Stimulated activated CD8-positive, alpha-beta memory T cell treated with anti-CD3 and anti-CD28 coated beads, Interleukin-15, amount 100 ng/mL, for 1 hour (primary cell): ENCODE results near the gene HNRNPU.
"Not testable (repeated sequence)": the region's sequence is repeated elsewhere in the genome, so short reads cannot be mapped to it uniquely, and the experiment has no call there.

Experiments used
- DNase-seq: peaks from one replicate; pipeline ENCODE4 v3.0.0-alpha.2; 2020; ENCODE audit warnings: low read depth

The HNRNPU gene

DNA sequence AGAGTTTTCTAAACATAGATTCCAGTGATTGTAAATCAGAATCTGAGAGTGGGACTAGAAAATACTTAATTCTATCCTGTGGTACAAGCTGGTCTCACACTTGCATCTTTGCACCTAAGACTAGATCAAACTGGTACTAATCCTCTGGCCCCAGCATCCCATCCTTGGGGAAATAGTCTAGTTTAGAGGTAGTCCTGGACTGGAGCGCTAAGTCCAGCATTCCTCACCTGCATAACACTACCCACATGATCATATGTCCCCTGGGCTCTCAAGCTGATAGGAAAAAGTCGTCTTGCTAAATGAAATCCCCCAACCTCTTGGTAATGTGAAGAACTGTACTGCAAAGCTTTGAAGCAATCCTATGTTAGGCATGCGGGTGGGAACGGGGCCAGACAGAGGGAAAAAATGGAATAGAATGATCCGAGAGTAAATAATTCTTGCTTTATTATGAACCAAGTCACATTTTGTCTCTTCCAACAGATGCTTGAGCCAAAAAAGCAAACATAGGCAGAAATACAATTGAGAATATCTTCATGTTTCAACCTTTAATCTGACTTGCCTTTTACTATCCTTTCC lies 24.0 kb downstream of the HNRNPU start:
- no peak for DNase-seq

DNA sequence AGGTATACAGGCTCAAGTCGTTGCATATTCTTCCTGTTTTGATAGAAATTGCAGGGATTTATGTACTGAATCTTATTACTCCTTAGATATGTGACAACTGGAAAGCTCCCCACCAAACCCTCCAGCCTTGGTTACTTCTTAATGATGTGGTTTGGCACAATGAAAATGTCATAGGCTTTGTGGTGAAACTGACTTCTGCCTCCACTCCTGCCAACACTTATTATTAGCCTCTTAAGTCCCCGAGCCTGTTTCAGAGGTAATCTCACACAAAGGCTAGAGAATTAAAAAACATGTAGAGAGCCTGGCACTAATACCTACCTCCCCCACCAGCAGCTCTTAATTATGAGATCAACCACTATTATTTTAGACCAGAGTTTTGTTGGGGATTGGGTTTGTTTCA lies 24.7 kb downstream of the HNRNPU start:
- no peak for DNase-seq

DNA sequence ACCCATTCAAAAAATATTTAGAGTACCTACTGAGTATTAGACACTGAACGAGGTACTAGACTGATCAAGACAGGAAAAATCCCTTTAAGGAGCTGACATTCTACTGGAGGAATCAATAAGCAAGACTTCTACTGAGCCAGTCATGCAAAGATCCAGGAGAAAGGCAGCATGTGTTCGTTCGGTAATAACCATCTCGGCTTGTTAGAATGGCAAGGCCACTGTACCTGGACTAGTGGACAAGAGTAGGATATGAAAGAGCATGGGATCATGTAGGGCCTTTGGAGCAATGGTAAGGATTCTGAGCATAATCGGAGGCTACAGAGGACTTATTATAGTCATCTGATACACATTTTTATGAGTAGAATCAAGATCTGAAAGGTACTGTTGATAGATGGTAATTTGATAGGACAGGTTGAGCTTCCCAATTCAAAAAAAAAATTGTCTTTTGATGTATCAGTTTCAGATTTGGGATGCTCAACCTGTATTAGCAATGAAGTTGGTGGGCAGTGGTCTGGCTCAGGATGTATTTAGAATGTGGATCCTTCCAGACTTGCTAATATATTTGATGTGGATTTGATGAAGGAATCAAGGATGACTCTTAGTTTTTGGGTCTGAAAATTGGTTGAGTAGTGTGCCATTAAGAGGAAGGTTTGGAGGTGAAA lies 26.6 kb downstream of the HNRNPU start:
- DNase-seq = no peak

DNA sequence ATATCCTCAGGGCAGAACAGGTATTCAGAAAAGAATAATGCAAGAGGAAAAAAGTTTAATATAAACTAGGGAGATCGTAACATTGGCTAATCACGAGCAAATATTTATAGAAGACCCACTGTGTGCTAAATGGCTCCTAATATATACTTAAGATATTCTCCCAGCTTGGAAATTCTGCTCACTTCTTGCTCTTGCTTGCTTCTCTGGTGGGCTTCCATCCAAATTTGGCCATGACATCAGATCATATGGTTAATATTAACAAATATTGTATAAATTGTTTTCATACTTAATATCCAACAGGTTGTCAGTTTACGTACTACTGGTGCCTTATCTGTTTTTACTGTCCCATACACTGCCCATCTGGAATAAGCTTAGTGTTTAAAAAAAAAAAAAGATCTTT lies 27.8 kb downstream of the HNRNPU start:
- DNase-seq = no peak

DNA sequence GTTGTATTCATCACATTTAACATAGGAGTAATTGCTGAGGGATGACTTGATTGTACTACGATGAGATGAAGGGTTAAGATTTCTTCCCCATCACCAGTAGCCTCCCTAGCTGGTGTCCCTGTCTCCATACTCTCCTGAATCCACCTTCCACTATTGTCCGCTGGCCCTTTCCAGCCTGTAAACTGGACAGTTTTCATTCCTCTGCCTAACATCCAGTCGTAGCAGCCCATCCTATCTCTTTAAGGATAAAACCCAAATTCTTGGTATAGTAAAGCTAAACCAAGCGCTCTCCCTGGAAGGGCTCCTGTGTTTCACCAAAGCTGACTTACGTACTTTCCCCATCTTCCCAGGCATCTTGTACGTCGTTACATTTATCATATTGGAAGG lies 28.2 kb downstream of the HNRNPU start:
- DNase-seq = no peak

DNA sequence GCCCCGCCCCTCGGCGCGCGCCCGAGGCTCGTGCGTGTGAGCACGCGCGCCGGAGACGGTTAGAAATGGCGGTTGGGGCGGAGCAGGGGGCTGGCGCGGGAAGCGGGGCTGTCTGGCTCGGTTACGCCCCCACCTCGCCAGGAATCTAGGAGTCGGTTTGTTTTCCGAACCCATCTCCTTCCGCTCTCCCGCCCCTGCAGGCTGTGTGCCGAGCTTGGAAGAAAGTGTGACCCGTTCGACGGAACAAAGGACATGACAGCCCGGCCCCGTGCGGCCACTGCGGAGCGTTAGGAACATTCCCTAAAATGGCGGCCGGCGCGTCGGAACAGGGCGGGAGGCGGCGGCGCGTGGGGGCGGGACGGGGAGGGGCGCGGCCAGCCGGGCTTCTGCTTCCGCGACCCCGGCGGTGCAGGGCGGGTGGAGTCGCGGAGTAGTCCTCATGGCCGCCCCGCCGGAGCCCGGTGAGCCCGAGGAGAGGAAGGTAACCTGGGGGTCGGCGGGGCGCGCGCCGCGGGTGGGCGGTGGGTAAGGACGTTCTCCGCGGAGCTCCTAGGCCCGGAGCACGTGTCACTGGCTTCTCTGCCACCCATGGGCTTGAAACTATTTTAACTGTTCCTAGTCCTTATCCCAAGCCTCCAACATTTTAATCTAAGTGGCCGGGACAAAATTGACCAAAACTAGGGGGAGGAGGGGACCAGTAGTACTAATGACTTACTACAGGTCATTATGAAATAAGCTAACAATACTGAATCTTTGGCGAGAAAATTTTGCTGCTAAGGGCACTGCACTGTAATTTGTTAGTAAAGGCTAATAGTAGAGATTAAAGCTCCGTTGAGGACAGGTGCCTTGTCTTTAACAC lies 28.8 kb downstream of the HNRNPU start, which contains the start of gene COX20:
Gene COX20 (plus strand): TSS at position 383 of the 859 bp plus-strand sequence. CDS start 57 bp downstream, at position 440.
- DNase-seq = peak; percentile 67

DNA sequence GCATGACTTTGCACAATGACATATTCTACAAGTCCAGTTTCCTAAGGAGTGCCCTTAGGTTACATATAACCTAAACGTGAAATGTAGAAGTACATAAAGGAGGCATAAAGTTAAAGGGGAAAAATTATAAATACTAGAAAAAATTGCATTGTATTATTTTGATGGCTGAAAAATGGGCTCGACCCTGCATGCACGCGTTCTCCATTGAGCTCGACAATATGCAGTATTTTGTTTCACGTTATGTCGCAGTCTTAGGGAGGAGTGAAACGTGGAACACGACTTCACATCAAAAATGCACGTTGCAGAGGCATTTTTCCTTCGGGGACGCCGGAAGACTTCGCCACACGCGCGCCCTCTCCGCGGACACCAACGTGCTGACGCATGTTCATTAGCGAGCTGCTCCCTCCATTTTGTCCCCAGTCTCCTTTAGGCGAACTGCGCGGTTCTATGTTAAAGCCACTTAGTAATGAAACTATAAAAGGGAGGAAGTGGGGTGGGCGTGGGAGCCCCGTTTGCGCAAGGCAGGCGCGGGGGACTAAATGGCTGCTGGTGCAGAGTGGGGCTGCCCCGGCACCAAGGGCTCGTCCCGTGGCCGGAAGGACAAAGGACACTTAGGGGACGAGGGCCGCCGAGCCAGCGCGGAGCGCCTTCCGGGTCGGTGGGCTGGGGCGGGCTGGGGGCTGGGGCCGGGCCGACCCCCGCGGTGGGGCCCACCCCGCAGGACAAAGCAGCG lies 29.6 kb downstream of the HNRNPU start:
- peak; percentile 75 for DNase-seq

DNA sequence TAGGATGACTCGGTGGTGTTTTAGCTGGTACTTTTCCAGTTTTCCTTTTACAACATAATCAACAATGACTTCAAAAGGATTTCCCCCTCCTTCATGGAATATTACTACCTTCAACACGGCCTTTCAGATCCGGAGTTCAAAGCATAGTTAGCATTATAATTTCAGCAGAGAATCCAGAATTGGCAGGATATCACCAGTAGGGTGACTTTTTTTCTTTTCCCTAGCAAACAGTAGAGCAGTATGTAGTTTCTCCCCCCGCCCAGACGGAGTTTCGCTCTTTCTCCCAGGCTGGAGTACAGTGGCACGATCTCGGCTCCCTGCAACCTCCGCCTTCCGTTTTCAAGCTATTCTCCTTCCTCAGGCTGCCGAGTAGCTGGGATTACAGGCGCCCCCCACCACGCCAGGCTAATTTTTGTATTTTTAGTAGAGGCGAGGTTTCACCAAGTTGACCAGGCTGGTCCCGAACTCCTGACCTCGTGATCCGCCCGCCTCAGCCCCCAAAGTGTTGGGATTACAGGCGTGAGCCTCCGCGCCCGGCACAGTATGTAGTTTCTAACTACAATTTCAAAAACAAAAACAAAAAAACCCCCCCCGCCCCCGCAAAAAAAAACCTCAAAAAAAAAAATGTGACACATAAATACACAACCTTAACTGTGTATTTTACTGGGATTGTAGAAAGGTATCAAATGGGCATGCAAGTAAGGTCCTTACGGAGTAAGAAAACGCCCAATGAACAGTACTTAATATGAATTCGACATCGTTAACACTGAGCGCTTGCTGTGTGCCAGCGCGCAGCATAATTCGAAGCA lies 30.4 kb downstream of the HNRNPU start:
- no peak for DNase-seq

DNA sequence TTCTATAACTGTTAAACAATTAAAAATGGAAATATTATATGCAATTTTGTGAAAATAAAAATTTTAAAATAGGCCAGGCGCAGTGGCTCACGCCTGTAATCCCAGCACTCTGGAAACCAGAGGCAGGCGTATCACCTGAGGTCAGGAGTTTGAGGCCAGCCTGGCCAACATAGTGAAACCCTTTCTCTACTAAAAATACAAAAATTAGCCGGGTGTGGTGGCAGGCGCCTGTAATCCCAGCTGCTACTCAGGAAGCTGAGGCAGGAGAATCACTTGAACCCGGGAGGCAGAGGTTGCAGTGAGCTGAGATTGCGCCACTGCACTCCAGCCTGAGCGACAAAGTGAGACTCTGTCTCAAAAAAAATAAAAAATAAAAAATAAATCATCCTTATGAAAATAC lies 31.1 kb downstream of the HNRNPU start:
- DNase-seq = not testable (repeated sequence)

DNA sequence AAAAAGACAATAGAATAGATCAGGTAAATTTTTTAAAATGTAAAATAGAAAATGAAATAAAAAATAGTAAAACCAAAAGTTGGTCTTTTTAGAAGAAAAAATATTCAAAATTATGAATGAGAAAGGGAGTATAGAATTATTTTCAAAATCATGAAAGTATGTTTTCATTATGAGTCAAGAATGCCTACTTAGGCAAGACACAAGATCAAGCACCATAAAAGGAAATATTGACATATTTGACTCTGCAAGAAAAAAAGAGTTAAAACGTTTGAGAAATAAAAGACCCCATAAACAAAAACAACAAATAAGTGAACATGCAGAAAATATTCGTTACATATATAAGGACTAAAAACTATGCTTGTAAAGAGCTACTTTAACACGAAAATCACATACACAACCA lies 33.7 kb downstream of the HNRNPU start:
- DNase-seq = no peak

DNA sequence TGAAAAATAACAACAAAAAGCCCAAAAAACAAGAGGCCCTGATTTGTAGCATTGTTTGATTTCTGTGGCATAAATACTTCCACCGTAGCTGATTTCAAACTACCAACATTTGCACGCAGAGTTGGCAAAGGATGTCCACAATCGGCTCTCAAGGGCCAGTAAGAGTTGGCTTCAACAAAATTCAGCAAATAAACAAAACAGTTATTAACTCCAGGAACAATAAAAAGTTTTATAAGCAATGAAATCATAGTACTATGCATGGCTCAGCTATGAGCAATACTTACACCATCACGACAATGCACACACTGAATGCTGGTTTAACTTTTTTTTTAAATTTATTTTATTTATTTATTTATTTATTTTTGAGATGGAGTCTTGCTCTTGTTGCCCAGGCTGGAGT lies 37.6 kb downstream of the HNRNPU start:
- no peak for DNase-seq

DNA sequence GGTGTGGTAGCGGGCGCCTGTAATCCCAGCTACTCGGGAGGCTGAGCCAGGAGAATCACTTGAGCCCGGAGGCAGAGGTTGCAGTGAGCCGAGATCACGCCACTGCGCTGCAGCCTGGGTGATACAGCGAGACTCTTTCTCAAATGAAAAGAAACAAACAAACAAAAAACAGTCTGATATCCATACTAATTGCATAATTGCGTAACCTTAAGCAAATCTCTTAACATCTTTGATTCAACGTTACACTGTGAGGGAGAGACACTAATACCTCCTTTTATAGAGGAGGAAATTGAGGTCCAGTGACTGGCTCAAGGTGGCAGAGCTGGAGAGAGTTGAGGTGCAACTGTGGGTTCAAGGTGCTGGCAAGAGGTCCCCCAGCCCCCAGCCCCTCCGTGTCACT lies 41.5 kb downstream of the HNRNPU start:
- no peak for DNase-seq

DNA sequence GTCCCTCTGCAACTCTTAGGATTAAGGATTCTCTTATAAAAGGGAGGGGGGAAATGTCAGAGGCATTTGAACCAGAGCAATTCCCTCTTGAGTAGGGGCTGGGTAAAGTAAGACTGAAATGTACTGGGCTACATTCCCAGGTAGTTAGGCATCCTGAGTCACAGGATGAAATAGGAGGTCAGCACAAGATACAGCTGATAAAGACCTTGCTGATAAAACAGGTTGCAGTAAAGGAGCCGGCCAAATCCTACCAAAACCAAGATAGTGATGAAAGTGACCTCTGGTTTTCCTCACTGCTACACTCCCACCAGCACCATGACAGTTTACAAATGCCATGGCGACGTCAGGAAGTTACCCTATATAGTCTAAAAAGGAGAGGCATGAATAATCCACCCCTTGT lies 43.2 kb downstream of the HNRNPU start:
- DNase-seq = no peak

DNA sequence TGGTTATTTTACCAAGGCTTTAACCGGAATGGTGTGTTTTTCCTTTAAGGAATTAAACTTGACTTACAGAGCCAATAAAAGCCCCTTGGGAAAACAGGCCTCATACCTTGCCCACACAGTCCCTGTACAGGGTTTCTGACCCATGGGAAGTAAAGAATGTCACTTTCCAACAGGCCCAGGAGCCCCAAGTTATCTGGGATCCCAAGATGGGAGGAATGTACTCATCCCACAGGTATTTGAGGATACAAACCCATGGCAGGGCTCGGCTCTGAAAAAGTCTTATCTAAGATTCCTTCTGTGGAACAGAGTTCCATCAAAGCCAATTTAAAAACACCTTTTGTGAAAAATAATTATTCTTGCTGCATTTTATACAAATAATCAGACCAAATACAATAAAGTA lies 44.2 kb downstream of the HNRNPU start:
- DNase-seq = no peak

DNA sequence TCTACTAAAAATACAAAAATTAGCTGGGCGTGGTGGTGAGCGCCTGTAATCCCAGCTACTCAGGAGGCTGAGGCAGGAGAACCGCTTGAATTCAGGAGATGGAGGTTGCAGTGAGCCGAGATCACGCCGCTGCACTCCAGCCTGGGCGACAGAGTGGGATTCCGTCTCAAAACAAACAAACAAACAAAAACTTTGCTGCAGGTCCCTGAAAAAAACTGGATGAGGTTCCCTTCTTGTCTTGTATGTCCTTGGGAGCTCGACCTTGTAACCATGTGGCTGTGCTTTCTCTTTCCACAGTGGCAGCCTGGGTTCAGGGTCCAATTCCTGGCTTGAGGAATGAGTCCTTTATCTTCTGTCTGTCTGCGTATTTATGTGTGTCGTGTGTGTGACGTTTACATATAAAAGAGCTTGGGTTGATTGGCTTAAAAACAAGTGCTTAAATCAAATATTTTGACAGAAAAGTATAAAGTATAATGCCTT lies 46.9 kb downstream of the HNRNPU start:
- DNase-seq = no peak

DNA sequence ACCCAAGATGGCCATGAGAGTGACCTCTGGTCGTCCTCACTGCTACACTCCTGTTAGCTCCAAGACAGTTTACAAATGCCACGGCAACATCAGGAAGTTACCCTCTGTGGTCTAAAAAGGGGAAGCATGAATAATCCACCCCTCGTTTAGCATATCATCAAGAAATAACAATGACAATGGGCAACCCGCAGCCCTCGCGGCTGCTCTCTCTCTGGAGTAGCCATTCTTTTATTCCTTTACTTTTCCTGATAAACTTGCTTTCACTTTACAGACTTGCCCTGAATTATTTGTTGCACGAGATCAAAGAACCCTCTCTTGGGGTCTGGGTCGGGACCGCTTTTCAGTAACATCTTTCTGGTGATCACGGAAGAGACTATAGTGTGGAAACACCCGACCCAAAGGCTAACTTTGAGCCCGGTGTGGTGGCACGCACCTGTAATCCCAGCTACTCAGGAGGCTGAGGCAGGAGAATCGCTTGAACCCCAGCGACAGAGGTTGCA lies 48.7 kb downstream of the HNRNPU start:
- DNase-seq = no peak

DNA sequence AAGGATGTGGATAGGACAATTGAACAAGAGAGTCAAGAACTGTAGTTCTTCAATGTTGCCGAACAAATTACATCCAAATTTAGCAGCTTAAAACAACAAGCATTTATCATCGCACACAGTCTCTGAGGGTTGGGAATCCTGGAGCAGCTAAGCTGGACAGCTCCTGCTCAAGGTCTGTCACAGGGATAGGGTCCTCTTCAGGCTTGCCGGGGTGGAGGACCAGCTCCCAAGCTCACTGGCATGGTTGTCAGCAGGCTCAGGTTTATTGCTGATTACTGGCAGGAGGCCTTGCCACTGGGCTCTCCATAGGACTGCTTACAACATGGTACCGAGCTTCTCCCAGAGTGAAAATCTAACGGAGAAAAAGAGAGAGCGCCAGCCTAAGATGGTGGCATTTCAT lies 51.0 kb downstream of the HNRNPU start:
- DNase-seq = no peak

DNA sequence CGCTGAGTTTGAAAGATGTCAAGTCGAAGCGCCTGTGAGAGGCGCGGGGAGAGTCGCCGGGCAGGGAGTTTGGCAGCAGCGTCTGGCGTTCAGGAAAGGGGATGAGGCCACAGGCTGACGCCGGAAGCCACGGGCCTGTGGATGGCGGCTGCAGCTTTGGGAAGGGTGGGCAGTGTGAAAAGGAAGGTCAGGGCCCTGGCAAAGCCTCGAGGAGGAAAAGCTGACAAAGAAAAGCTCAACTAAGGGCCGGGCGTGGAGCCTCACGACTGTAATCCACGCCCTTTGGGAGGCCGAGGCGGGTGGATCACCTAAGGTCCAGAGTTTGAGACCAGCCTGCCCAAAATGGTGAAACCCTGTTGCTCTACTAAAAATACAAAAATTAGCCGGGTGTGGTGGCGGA lies 54.1 kb downstream of the HNRNPU start:
- DNase-seq = no peak

DNA sequence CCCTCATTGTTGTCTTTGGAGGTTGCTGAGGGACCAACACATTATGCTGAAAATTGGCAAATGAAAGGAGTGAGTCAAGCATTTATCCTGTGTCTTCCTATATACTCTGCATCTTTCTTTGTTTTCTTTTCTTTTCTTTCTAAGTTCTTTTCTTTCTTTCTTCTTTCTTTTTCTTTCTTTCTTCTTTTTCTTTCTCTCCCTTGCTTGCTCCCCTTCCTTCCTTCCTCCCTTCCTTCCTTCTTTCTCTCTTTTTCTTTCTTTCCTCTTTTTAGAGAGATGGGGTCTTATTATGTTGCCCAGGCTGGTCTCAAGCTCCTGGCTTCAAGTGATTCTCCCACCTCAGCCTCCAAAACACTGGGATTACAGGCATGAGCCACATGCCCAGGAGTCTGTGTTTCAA lies 57.2 kb downstream of the HNRNPU start:
- DNase-seq = no peak

DNA sequence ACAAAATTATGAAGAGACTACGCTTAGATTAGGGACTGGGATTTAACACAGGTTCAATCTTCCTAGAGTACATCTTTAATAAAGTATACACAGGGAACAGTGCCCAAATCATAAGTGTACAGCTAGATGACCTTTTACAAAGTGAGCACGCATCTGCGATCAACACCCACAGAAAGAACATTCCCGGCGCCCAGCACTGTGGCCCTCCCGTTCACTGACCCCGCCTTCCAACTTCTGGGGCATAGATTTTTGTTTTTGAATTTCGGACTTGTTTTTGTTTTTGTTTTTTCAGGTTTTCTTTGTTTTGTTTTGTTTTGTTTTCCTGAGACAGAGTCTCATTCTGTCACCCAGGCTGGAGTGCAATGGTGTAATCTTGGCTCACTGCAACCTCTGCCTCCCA lies 59.5 kb downstream of the HNRNPU start:
- DNase-seq = no peak

DNA sequence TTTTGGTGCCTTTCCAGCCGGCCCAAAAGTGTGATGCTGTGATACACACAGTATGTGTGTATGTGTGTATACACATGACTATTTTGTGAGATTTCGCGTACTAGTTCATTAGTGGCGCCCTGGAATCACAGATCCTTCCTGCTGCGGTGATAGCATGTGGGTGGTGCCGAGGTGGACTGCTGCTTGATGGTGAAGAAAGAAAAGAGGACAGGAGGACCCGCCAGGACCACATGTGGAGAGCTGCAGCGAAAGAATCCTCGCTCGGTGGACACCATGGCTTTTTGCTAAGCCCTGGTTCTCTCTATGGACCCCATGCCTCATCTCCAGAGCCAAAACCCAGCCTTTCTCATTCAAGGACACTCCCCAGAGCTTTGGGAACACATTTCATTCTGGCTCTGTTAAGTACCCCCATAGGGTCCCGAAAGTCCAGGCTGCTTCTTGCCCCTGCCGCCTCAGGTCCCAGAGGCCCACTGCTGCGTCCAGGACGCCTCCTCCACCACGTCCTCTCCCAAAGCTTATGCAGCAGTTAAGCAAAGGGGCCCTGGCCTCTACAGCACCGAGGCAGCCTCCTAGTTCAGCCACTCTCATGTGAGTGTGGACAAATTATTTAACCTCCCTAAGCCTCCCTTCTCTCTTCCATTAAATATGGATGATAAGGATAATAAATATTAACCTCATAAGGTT lies 61.6 kb downstream of the HNRNPU start:
- DNase-seq = no peak
